HCT116 (cell line): ENCODE data around the gene EIF5A2. TPM values are rescaled to one million over a fixed set of nuclear protein-coding genes. Genes with fewer than 3 reads are reported as not detected.
"Not testable (repeated sequence)": the region's sequence is repeated elsewhere in the genome, so short reads cannot be mapped to it uniquely, and the experiment has no call there.

Experiments used
- ATAC-seq: fragments of 200-7000 bp; cut with Tn5 transposase; 2 replicates; pipeline ENCODE4 v1.9.1; 2020; ENCODE audit warnings: mild to moderate bottlenecking, moderate library complexity
- BruUV-seq: library from RNA; stranded (reverse); fragments of 400-500 nt; replicated peaks from 2 replicates; lab custom pipeline; 2021; lab: Mats Ljungman, UMichigan
- CTCF ChIA-PET: fragments of 300-600 bp; sonication (Branson Sonifier 250); formaldehyde crosslinking; loops from one replicate; lab custom pipeline; 2021; ENCODE audit warnings: antibody characterized with exemption; lab: Charles Lee
- POLR2A ChIA-PET: fragments of 300-600, 350-600 bp; sonication (Branson Sonifier 250); formaldehyde crosslinking; loops from one replicate; lab custom pipeline; 2021; ENCODE audit warnings: antibody characterized with exemption; lab: Charles Lee
- RAD21 ChIA-PET, 2 experiments: fragments of 300-600 bp; sonication (Branson Sonifier 250); formaldehyde crosslinking; loops; one replicate each; lab custom pipeline; 2023; ENCODE audit warnings: low total read pairs in 2 of 2; ENCODE audit not compliant: uncharacterized antibody in 2 of 2, unreplicated experiment in 2 of 2, low non-redundant PET in 1 of 2; lab: Charles Lee
- DNase-seq: peaks from one replicate; pipeline ENCODE4 v3.0.0-alpha.2; 2010; ENCODE audit warnings: low read depth, low spot score
- H2AFZ ChIP-seq: fragments of 200-600 bp; shearing (Covaris generic), sonication (generic); 2 replicates; pipeline ENCODE4 v1.6.1; 2017; ENCODE audit warnings: low read depth, mixed run types, mixed read lengths, antibody characterized with exemption, low read length; ENCODE audit not compliant: poor library complexity, severe bottlenecking
- H3K27ac ChIP-seq: 2 replicates; pipeline ENCODE4 v1.5.1; 2012; ENCODE audit warnings: low read depth, low read length
- H3K27me3 ChIP-seq: fragments of 200-600 bp; sonication (generic); 2 replicates; pipeline ENCODE4 v1.6.1; 2016; ENCODE audit warnings: mixed run types, low read length, mixed read lengths; ENCODE audit not compliant: insufficient read depth
- H3K36me3 ChIP-seq, 2 experiments: fragments of 200-500 bp in 1 of 2; fragments of 200-600 bp in 1 of 2; sonication (Bioruptor generic) in 1 of 2; sonication (generic) in 1 of 2; 2 replicates each; pipeline versions ENCODE4 v1.5.1 to v1.6.1; 2014 to 2016; ENCODE audit warnings: low read length in 2 of 2, inconsistent platforms in 1 of 2, mixed read lengths in 1 of 2, mixed run types in 1 of 2; ENCODE audit not compliant: insufficient read depth in 2 of 2, control insufficient read depth in 1 of 2
- H3K4me1 ChIP-seq, 2 experiments: fragments of 200-600 bp in 1 of 2; sonication (generic) in 1 of 2; 2 replicates each; pipeline versions ENCODE4 v1.5.1 to v1.6.1; 2012 to 2017; ENCODE audit warnings: low read length in 2 of 2, inconsistent platforms in 1 of 2, mild to moderate bottlenecking in 1 of 2, mixed read lengths in 1 of 2, mixed run types in 1 of 2, moderate library complexity in 1 of 2; ENCODE audit not compliant: insufficient read depth in 2 of 2, control insufficient read depth in 1 of 2
- H3K4me2 ChIP-seq: fragments of 200-600 bp; sonication (generic); 2 replicates; pipeline ENCODE4 v1.6.1; 2017; ENCODE audit warnings: mixed run types, low read length, mixed read lengths
- H3K4me3 ChIP-seq, 2 experiments: fragments of 200-600 bp in 1 of 2; sonication (generic) in 1 of 2; replicated peaks in 1 of 2; 2 replicates each; pipeline ENCODE4 v1.5.1; 2011 to 2016; ENCODE audit warnings: low read length in 2 of 2, control low read depth in 1 of 2, low read depth in 1 of 2, mild to moderate bottlenecking in 1 of 2, mixed read lengths in 1 of 2, mixed run types in 1 of 2
- H3K79me2 ChIP-seq: fragments of 200-600 bp; sonication (generic); 2 replicates; pipeline ENCODE4 v1.6.1; 2017; ENCODE audit warnings: mild to moderate bottlenecking, mixed run types, low read length, moderate library complexity, mixed read lengths; ENCODE audit not compliant: insufficient read depth
- H3K9ac ChIP-seq: fragments of 200-600 bp; sonication (generic); 2 replicates; pipeline ENCODE4 v1.6.1; 2016; ENCODE audit warnings: low read length, mixed read lengths
- H3K9me2 ChIP-seq: fragments of 200-600 bp; sonication (generic), shearing (Covaris generic); 2 replicates; pipeline ENCODE4 v1.6.1; 2017; ENCODE audit warnings: mixed run types, mild to moderate bottlenecking, moderate library complexity; ENCODE audit not compliant: insufficient read depth
- H3K9me3 ChIP-seq, 2 experiments: fragments of 200-500 bp in 1 of 2; fragments of 200-600 bp in 1 of 2; sonication (Bioruptor generic) in 1 of 2; sonication (generic) in 1 of 2; 2 replicates each; pipeline ENCODE4 v1.6.1; 2014 to 2017; ENCODE audit warnings: low read length in 2 of 2, mixed read lengths in 2 of 2, inconsistent platforms in 1 of 2, low read depth in 1 of 2, mild to moderate bottlenecking in 1 of 2, mixed run types in 1 of 2, moderate library complexity in 1 of 2; ENCODE audit not compliant: control insufficient read depth in 1 of 2, insufficient read depth in 1 of 2
- H4K20me1 ChIP-seq: fragments of 200-600 bp; sonication (generic), shearing (Covaris generic); 2 replicates; pipeline ENCODE4 v1.6.1; 2017; ENCODE audit warnings: mixed run types, mild to moderate bottlenecking, moderate library complexity; ENCODE audit not compliant: insufficient read depth
- EGR1 ChIP-seq: IDR thresholded peaks from 2 replicates; pipeline ENCODE4 v1.6.1; 2012; ENCODE audit warnings: low read depth
- FOSL1 ChIP-seq: IDR thresholded peaks from 2 replicates; pipeline ENCODE4 v1.6.1; 2012; ENCODE audit warnings: low read depth
- MAX ChIP-seq: IDR thresholded peaks from 2 replicates; pipeline ENCODE4 v1.6.1; 2012
- ZFX ChIP-seq: fragments of 450-650 bp; IDR thresholded peaks from 2 replicates; pipeline ENCODE4 v1.6.1; 2017
- intact Hi-C: fragments of 100-400 bp; cut with micrococcal nuclease; formaldehyde crosslinking; loops from 2 replicates; pipeline ENCODE4 v1.10.0; 2022
- total RNA-seq: library from RNA; stranded (reverse); gene quantifications from one replicate; pipeline ENCODE4 v1.2.1, GENCODE V29; 2021; ENCODE audit not compliant: unreplicated experiment
- TF ChIP-seq, protein P1 (sequence below): IDR thresholded peaks from 2 replicates; pipeline ENCODE4 v1.6.1; 2012; ENCODE audit warnings: low read depth

The EIF5A2 gene
- total RNA-seq, 1 experiment from 2014 or later: 19.4 TPM

GRCh38 chr3:170897978-170898377, 10.5 kb downstream of the EIF5A2 start (continued):
- no peak for TF ChIP-seq EGR1
- TF ChIP-seq, protein P1, sequence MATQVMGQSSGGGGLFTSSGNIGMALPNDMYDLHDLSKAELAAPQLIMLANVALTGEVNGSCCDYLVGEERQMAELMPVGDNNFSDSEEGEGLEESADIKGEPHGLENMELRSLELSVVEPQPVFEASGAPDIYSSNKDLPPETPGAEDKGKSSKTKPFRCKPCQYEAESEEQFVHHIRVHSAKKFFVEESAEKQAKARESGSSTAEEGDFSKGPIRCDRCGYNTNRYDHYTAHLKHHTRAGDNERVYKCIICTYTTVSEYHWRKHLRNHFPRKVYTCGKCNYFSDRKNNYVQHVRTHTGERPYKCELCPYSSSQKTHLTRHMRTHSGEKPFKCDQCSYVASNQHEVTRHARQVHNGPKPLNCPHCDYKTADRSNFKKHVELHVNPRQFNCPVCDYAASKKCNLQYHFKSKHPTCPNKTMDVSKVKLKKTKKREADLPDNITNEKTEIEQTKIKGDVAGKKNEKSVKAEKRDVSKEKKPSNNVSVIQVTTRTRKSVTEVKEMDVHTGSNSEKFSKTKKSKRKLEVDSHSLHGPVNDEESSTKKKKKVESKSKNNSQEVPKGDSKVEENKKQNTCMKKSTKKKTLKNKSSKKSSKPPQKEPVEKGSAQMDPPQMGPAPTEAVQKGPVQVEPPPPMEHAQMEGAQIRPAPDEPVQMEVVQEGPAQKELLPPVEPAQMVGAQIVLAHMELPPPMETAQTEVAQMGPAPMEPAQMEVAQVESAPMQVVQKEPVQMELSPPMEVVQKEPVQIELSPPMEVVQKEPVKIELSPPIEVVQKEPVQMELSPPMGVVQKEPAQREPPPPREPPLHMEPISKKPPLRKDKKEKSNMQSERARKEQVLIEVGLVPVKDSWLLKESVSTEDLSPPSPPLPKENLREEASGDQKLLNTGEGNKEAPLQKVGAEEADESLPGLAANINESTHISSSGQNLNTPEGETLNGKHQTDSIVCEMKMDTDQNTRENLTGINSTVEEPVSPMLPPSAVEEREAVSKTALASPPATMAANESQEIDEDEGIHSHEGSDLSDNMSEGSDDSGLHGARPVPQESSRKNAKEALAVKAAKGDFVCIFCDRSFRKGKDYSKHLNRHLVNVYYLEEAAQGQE: no peak
- no peak for TF ChIP-seq ZFX
- no peak for TF ChIP-seq MAX
- no peak for TF ChIP-seq FOSL1
- TF ChIP-seq, all 23 proteins: peak for 0

DNA sequence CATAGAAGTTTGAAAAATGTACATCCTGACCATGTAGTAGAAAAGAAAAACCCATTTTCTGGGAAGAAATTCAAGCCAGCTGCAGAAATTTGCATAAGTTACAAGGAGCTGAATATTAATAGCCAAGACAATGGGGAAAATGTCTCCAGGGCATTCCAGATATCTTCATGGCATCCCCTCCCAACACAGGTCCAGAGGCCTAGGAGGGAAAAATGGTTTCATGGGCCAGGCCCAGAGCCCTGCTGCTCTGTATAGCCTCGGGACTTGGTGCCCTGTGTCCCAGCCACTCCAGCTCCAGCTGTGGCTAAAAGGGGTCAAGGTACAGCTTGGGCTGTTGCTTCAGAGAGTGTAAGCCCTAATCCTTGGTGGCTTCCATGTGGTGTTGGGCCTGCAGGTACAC, 11.2 kb downstream of the EIF5A2 start:
- POLR2A ChIA-PET: interaction anchor here (1.7 kb wide), 1 partner anchor 27 kb away, joined by 4 read pairs; the partner anchor contains the start of gene RPL22L1
- H3K27me3 ChIP-seq, H3K4me2 ChIP-seq, H3K4me3 ChIP-seq, DNase-seq, H2AFZ ChIP-seq, H3K4me1 ChIP-seq, H4K20me1 ChIP-seq, BruUV-seq, H3K36me3 ChIP-seq, H3K9me2 ChIP-seq, H3K27ac ChIP-seq, CTCF ChIA-PET, RAD21 ChIA-PET, H3K79me2 ChIP-seq, ATAC-seq, H3K9ac ChIP-seq, intact Hi-C loops, H3K9me3 ChIP-seq: not testable (repeated sequence)
